PC-9 (cell line): ENCODE data around the gene ALX4.

Source experiments
- CTCF ChIP-seq: fragments of 200-600 bp; sonication (generic); conservative IDR thresholded peaks from 2 replicates; pipeline ENCODE4 v1.6.1; 2017; ENCODE audit warnings: mixed run types, antibody characterized with exemption, mild to moderate bottlenecking, moderate library complexity
- EZH2 ChIP-seq: fragments of 200-600 bp; sonication (generic); IDR thresholded peaks from 2 replicates; pipeline ENCODE4 v1.8.0; 2017; ENCODE audit warnings: antibody characterized with exemption, low read depth

- TF ChIP-seq CTCF: no peak
- no peak for TF ChIP-seq EZH2
These were observed at the start of gene ALX4 for GRCh38 chr11:44309478-44310205.
